ENCODE data around the gene TULP3. TPM values are rescaled to one million over a fixed set of nuclear protein-coding genes. Genes with fewer than 3 reads are reported as not detected.

Gene TULP3
- total and polyA plus RNA-seq, 10 of the 15 experiments (the other 5 are each of a cell fraction or from before 2014, with no cell fraction given) = 3.1 to 10.4 (median 8.1) TPM

DNA sequence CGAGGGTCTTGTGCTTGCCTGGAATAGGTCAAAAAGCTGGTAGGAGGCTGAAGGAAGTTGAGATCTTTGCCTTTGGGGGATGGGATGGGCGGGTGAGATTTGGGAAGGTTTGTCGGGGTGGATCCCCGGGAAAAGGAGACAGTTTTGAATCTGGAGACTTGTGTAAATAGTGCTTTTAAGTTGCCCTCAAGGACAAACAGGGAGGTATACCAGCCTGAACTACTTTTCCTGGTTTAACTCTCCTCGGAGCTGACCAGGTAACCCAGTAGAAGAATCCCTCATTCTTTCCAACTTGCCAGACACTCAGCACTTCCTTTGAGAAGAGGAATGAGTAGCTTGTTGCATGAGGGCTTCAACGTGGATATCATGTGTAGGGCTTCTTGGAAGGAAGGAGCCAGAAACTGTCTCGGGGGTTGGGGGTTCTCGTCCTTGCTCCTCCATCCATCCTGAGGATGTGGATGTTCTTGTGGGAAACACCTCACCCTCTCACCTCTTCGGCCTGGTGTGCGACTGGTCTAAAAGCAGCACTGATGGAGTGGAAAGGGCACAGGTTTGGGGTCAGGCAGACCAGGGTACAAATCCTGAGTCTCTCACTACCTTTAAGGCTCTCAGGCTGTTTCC lies 70.4 kb downstream of the TULP3 start (continued):
- no peak for TF ChIP-seq PKNOX1 (IDR thresholded peaks at IDR 0.05)

GRCh38 chr12:2961705-2962104 lies 71.0 kb downstream of the TULP3 start:
- no peaks in the 10 kb centered on the region; the same call in 1 of the 2 replicates for H3K4me1 ChIP-seq (ENCODE audit: control insufficient read depth, insufficient read depth, low read length)
- ATAC-seq (no peak), FAIRE-seq (no peak), DNase-seq (ENCODE audit: low read depth, low spot score) (no peak)
- in situ Hi-C loops (cut with MboI) = no loop called here
- ChIA-PET CTCF (no interaction called here), POLR2A (no interaction called here), SMC1A (ENCODE audit: uncharacterized antibody, unreplicated experiment) (no interaction called here), RAD21 (ENCODE audit: unreplicated experiment) (no interaction called here)
- no TSS peak for BruUV-seq (replicated peaks)
- H3K9me3 ChIP-seq (replicated peaks; ENCODE audit: control insufficient read depth, insufficient read depth, low read length) = no peaks in the 10 kb centered on the region
- H3K9ac ChIP-seq (ENCODE audit: control insufficient read depth, insufficient read depth, low read length) = no peak overlapping the region
- peaks cover 3 to 11% of the 10 kb centered on the region in 2 experiments; a peak in 3 of 4 replicates for H3K27me3 ChIP-seq (replicated peaks in 1 of 2; ENCODE audit: control insufficient read depth in 2 of 2, insufficient read depth in 2 of 2, low read length in 1 of 2)
- no peaks in the 10 kb centered on the region; the same call in 1 of the 2 replicates for H4K20me1 ChIP-seq (ENCODE audit: control insufficient read depth, insufficient read depth)
- H3K79me2 ChIP-seq (ENCODE audit: control insufficient read depth, insufficient read depth, low read length) = no peaks in the 10 kb centered on the region
- WGBS (ENCODE audit: insufficient coverage, insufficient replicate concordance, low lambda C conversion rate, missing lambda C conversion rate) = 77% methylated on average over 5 of the region's 5 CpGs
- no peaks in the 10 kb centered on the region for H3K36me3 ChIP-seq (ENCODE audit: control insufficient read depth in 2 of 2, insufficient read depth in 2 of 2, low read length in 1 of 2)
- no peak overlapping the region for H3K27ac ChIP-seq (ENCODE audit: control insufficient read depth, insufficient read depth)
- H2AFZ ChIP-seq (ENCODE audit: control insufficient read depth, low read depth, low read length) = no peak overlapping the region
- intact Hi-C loops (cut with micrococcal nuclease; ENCODE audit: unreplicated experiment) = no loop called here
- no peak overlapping the region for H3K4me2 ChIP-seq (ENCODE audit: control insufficient read depth, insufficient read depth)
- H3K4me3 ChIP-seq = no peak overlapping the region
- TF ChIP-seq MTA3 (IDR thresholded peaks at IDR 0.05; ENCODE audit: borderline replicate concordance, low read length) (no peak), ZNF687 (IDR thresholded peaks at IDR 0.05) (no peak), EZH2 (IDR thresholded peaks at IDR 0.05; ENCODE audit: borderline replicate concordance, control insufficient read depth, low read depth, low read length) (no peak), BACH1 (IDR thresholded peaks at IDR 0.05; ENCODE audit: borderline replicate concordance) (no peak), PRDM15 (CRISPR knock-in tag; IDR thresholded peaks at IDR 0.05) (no peak), ATF3 (IDR thresholded peaks at IDR 0.05; ENCODE audit: borderline replicate concordance, extremely low read depth, low read depth, low read length) (no peak), NFIC (IDR thresholded peaks at IDR 0.05; ENCODE audit: low read depth, low read length) (no peak), RB1 (IDR thresholded peaks at IDR 0.05; ENCODE audit: borderline replicate concordance) (no peak), BMI1 (IDR thresholded peaks at IDR 0.05; ENCODE audit: borderline replicate concordance) (no peak), SUZ12 (IDR thresholded peaks at IDR 0.05; ENCODE audit: unreplicated experiment) (no peak), POLR2AphosphoS5 (IDR thresholded peaks at IDR 0.05; ENCODE audit: low read length) (no peak), SUPT20H (IDR thresholded peaks at IDR 0.05; ENCODE audit: borderline replicate concordance, control insufficient read depth, low read depth, low read length) (no peak)
